SIG-M5 treated with dmso at 0.1 percent for 504 hours (cell line): Measurements from ENCODE around the gene HIGD1A.

Source experiments
- DNase-seq: peaks from one replicate; lab custom pipeline; 2025; ENCODE audit not compliant: unreplicated experiment; lab: John Stamatoyannopoulos, UW

Gene HIGD1A

DNA sequence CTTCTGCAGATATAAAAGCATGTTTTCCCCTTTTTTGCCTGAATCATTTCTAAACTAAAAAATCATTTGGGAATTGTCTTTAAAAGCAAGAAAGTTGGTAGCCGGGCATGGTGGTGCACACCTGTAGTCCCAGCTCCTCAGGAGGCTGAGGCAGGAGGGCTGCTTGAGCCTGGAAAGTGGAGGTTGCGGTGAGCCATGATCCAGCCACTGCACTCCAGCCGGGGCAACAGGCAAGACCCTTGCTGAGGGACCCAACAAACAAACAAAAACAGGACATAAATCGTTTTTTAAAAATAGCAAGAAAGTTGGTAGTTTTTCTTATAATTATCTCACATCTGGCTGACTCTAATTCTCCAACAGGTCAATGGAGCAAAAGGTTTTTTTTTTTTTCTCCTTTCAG lies 2.5 kb downstream of the HIGD1A start:
- no peak for DNase-seq

DNA sequence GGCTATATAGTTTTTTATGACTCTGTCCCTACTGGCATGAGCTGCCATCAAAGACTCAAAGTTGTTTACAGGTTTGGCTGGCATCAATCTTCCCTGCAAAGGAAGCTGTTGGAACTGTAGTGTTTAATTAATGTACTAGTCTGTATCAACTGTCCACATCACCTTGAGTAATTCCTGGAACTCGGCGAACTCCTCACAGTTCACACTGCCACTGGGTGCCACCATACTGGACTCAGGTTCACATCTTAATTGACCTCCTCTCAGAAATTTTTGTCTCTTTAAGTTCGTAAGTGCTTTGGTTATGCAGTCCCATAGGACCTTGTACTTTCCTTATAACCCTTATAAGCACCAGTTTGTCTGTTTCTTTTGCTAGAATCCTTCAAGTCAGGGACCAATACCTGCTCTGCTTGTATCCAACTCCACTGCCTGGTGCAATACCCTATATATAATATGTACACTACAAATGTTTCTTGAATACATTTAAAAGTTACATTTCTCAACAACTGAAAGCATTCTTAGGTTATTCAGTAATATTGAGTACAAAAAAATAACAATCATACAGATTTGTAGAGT lies 3.2 kb downstream of the HIGD1A start:
- no peak for DNase-seq

DNA sequence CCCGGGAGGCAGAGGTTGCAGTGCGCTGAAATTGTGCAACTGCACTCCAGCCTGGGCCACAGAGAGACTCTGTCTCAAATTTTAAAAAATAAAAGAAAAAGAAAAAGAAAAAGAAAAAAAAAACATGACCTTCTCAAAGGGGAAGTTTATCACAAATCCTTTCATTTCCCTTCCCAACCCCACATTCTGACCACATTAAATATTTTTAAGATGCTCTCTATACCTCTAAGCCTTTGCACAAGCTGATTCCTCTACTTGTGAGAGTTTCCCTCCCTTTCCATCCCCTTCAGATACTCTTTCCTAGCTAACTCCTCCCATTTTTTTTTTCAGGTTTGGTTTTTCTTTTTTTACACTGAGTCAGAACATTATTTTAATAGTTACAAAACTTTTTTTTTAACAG lies 4.0 kb downstream of the HIGD1A start:
- DNase-seq = no peak

DNA sequence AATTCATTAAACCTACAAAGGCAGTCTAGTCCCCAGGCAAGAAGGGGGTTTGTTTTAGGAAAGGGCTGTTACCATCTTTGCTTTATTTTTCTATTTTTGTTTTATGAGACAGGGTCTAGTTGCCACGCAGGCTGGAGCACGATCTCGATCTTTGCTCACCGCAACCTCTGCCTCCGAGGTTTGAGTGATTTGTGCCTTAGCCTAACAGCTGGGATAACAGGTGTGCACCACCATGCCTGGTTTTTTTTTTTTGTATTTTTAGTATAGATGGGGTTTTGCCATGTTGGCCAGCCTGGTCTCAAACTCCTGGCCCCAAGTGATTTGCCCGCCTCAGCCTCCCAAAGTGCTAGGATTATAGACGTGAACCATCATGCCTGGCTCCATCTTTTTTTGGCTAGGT lies 4.9 kb downstream of the HIGD1A start:
- no peak for DNase-seq

GRCh38 chr3:42796332-42796885 lies 7.9 kb downstream of the HIGD1A start:
- DNase-seq = no peak

DNA sequence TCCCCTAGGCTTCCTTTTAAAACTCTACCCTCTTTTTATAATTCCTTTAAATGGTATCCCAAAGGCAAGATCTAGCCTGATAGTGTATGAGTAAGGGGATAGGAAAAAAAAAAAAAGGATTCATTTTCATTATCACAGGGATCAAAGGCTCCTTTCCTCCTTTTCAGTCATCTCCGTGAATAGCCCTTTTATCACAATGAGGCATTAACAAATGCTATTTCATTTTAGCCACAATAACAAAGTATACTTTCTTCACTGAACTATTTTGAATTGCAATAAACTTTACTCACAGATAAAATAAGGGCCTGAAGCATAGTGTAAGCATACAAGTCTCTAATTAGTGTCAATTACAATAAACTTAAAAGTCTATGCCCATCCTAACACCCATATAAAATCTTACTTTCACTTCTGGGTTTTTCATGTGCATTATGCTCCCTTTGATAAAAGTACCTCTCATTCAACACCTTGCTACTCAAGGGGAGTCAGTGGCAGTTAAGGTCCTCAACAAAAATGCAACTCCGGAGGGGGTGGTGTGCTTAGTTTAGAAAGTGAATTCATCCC lies 8.6 kb downstream of the HIGD1A start:
- no peak for DNase-seq

DNA sequence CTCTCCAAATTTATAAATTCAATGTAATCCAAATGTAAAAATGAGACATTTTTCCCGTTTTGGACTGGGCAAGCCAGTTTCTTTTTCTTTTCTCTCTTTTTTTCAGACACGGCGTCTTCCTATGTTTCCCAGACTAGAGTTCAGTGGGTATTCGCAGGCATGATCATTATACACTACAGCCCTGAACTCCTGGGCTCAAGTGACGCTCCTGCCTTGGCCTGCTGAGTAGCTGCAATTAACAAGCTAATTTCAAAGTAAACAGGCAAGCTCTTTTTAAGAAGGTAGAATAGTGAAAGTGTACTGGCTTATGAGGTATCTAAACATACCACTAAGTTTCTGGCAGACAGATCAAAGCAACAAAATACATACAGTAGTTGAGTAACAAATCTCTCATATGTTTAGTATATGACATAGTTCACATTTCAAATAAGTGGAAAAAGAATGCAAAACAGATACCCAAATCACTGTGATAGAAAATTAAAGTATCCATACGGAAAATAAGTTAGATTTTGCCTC lies 13.5 kb downstream of the HIGD1A start:
- DNase-seq = no peak

DNA sequence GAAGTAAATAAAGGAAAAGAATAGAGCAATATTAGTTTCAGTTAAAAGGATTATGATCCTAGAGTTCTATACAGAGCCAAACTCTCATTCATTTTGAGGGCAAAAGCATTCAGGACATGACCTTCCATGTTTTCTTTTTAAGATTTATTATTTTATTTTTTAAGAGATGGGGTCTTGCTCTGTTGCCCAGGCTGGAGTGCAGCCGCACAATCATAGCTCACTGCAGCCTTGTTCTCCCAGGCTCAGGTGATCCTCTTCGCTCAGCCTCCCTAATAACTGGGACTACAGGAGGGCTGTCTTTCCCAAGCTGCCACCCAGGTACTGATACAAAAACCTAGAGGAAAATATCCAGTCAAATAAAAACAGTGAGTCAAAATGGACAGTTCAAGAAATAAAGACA lies 17.7 kb downstream of the HIGD1A start:
- DNase-seq = no peak

DNA sequence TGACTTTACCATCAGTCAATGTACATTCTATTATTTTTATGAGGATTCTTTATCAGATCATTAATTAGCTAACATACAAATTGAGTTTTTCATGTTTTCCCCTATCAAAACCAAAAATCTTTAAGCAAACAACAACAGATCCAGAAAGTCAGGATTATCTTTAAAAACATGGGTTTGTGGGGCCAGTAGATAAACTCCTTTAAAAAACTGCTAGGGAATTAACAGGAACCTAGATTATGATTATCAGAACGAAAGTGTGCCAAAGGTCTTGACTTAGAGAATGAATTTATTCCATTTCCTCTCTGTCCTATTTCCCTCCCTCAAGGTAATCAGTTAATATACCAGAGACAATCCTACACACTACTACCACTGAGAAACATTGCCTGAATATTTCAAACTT lies 18.1 kb downstream of the HIGD1A start:
- no peak for DNase-seq

- DNase-seq = peak; percentile 52
Measured at GRCh38 chr3:42780892-42781700, 23.2 kb downstream of the HIGD1A start.

- DNase-seq = no peak
Measured at GRCh38 chr3:42780398-42780797, 23.9 kb downstream of the HIGD1A start.

GRCh38 chr3:42778644-42779043 lies 25.6 kb downstream of the HIGD1A start:
- no peak for DNase-seq

GRCh38 chr3:42773409-42773751 lies 30.9 kb downstream of the HIGD1A start:
- peak; percentile 59 for DNase-seq

GRCh38 chr3:42772670-42773408 lies 31.5 kb downstream of the HIGD1A start, which contains the start of gene CCDC13:
Gene CCDC13, minus strand, starts transcription at chr3:42773253. Its CDS starts 14,908 bp downstream, at chr3:42758345.
- peak; percentile 96 for DNase-seq

- no peak for DNase-seq
Measured at GRCh38 chr3:42771271-42771670, 33.0 kb downstream of the HIGD1A start.

DNA sequence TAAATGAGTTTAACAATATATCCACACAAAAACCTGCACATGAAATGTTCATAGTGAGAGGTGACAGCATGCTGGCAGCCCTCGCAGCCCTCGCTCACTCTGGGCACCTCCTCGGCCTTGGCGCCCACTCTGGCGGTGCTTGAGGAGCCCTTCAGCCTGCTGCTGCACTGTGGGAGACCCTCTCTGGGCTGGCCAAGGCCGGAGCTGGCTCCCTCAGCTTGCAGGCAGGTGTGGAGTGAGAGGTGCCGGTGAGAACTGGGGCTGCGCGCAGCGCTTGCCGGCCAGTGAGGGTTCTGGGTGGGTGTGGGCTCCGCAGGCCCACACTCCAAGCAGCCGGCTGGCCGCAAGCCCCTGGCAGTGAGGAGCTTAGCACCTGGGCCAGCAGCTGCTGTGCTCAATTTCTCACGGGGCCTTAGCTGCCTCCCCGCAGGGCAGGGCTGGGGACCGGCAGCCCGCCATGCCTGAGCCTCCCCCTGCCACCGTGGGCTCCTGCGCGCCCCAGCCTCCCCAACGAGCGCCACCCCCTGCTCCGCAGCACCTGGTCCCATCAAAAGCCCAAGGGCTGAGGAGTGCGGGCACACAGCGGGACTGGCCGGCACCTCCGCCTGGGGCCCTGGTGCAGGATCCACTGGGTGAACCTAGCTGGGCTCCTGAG lies 34.7 kb downstream of the HIGD1A start:
- DNase-seq = no peak

DNA sequence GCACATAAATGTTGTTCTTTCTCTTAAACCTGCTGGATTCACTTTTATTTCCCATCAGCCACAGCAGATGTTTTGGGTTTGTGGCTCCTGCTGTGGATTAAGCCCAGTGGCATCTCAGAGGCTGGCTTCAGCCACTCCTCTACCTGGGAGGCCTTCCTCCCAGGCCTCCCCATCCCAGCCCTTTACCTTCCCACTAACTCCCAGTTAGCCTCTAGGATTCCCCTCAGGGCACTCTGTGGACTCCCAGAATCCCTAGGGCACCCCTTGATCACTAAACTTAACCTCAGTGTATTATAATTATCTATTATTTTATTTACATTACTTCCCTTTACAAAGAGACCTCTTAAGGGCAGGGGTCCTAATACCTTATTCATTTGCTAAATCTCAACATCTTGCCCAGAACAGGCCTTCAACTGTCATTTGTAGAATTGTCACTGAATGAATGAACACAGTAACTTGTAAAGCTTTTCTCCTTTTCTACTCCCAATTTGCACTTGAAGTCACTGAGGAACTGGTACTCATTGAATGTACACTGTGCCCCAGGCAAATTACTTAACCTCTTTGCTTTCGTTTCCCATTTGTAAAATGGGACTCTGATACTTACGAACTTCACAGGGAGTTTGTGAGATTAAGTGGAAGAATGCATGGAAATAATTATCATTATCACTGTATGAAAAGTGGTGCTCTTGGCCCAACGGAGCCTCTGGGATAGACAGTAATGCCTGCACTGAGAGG lies 39.6 kb downstream of the HIGD1A start:
- peak; percentile 70 for DNase-seq

DNA sequence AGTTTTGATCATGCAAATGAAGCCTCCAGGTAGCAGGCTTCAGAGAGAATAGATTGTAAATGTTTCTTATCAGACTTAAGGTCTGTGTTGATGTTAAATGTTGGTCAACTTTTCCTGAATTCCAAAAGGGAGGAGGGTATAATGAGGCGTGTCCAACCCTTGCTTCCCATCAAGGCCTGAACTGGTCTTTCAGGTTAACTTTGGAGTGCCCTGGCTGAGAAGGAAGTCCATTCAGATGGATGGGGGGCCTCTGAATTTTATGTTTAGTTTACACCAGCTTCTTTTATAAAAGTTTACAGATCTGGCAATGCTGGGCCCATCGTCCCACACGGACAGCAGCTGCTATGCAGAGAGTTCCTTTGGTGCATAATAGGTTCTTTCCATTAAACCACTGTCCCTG lies 40.2 kb downstream of the HIGD1A start:
- no peak for DNase-seq

DNA sequence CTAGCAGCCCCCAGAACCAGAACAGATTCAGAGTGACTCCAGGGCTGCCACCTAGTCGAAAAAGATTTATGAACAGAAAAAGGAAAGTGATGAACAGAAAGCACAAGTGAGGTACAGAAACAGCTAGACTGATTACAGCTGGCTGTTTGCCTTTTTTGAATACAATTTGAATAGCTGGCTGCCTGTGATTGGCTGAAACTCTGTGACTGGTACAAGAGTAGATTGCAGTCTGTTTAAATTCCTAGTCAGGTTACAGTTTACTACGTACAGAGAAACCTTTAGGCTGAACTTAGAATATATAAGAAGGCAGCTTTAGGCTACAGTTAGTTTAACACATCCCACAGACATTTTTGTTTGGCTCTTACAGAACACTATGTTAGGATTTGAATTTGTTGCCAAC lies 41.3 kb downstream of the HIGD1A start:
- no peak for DNase-seq
